Measurements from ENCODE around the gene FCRLA. TPM values are rescaled to one million over a fixed set of nuclear protein-coding genes. Genes with fewer than 3 reads are reported as not detected.
A peak's percentile ranks its signal among the peaks of the same experiment; 100 is the strongest.
"Not testable (repeated sequence)": the region's sequence is repeated elsewhere in the genome, so short reads cannot be mapped to it uniquely, and the experiment has no call there.

FCRLA gene
- total RNA-seq, 1 experiment from 2014 or later: 0.15 TPM

GRCh38 chr1:161722406-161722805, 15.4 kb downstream of the FCRLA start:
- Histone ChIP-seq H3K4me3 (ENCODE audit: low read depth in 2 of 2, low read length in 2 of 2) (no peak overlapping the region), H3K4me1 (ENCODE audit: control insufficient read depth, insufficient read depth, low read length) (no peaks in the 10 kb centered on the region), H3K36me3 (ENCODE audit: control insufficient read depth, insufficient read depth, low read length) (no peaks in the 10 kb centered on the region; the same call in 1 of the 2 replicates), H3K27me3 (ENCODE audit: control insufficient read depth, insufficient read depth, low read length) (no peaks in the 10 kb centered on the region), H3K9me3 (ENCODE audit: control insufficient read depth, insufficient read depth, low read depth, low read length) (no peaks in the 10 kb centered on the region), H3K27ac (ENCODE audit: low read length) (no peak overlapping the region)
- ATAC-seq (no peak), DNase-seq (ENCODE audit: low read depth, low spot score) (no peak)
- POLR2A ChIA-PET: interaction anchor here (0.5 kb wide), 1 partner anchor 536 kb away, joined by 3 read pairs; no protein-coding TSS in a partner anchor
- CTCF ChIA-PET: no interaction called here
- intact Hi-C loops (cut with micrococcal nuclease; ENCODE audit: unreplicated experiment): no loop called here
- no TSS peak for BruUV-seq (replicated peaks)
- TF ChIP-seq POLR2AphosphoS5 (IDR thresholded peaks at IDR 0.05; ENCODE audit: low read depth, low read length) (no peak), TCF7L2 (IDR thresholded peaks at IDR 0.05; ENCODE audit: low read depth, low read length) (no peak), REST (IDR thresholded peaks at IDR 0.05; ENCODE audit: insufficient read depth in 1 of 2, low read depth in 2 of 2, low read length in 1 of 2) (no peak), SIN3A (IDR thresholded peaks at IDR 0.05; ENCODE audit: borderline replicate concordance, insufficient read depth, low read depth, low read length) (no peak), CTCF (IDR thresholded peaks at IDR 0.05) (no peak)
- in situ Hi-C loops (cut with HindIII; ENCODE audit: low pct_unique_long_range_greater_than_20kb, low sequenced_read_pairs): no loop called here

- Histone ChIP-seq H3K9me3 (ENCODE audit: control insufficient read depth, insufficient read depth, low read depth, low read length) (no peaks in the 10 kb centered on the region), H3K4me1 (ENCODE audit: control insufficient read depth, insufficient read depth, low read length) (peaks cover 3% of the 10 kb centered on the region; the same call in 1 of the 2 replicates), H3K36me3 (ENCODE audit: control insufficient read depth, insufficient read depth, low read length) (no peaks in the 10 kb centered on the region; the same call in 1 of the 2 replicates), H3K27me3 (ENCODE audit: control insufficient read depth, insufficient read depth, low read length) (no peaks in the 10 kb centered on the region), H3K27ac (ENCODE audit: low read length) (no peak overlapping the region), H3K4me3 (ENCODE audit: low read depth in 2 of 2, low read length in 2 of 2) (no peak overlapping the region)
- ATAC-seq: no peak
- ChIA-PET POLR2A (no interaction called here), CTCF (no interaction called here)
- no peak for TF ChIP-seq CTCF (IDR thresholded peaks at IDR 0.05)
- TF ChIP-seq POLR2AphosphoS5 (IDR thresholded peaks at IDR 0.05; ENCODE audit: low read depth, low read length): no peak
- no peak for TF ChIP-seq SIN3A (IDR thresholded peaks at IDR 0.05; ENCODE audit: borderline replicate concordance, insufficient read depth, low read depth, low read length)
- TF ChIP-seq TCF7L2 (IDR thresholded peaks at IDR 0.05; ENCODE audit: low read depth, low read length): no peak
- TF ChIP-seq REST (IDR thresholded peaks at IDR 0.05; ENCODE audit: insufficient read depth in 1 of 2, low read depth in 2 of 2, low read length in 1 of 2): no peak
- no peak for DNase-seq (ENCODE audit: low read depth, low spot score)
- BruUV-seq (replicated peaks): no TSS peak
- intact Hi-C loops (cut with micrococcal nuclease; ENCODE audit: unreplicated experiment) (no loop called here), in situ Hi-C loops (cut with HindIII; ENCODE audit: low pct_unique_long_range_greater_than_20kb, low sequenced_read_pairs) (no loop called here)
These were observed 16.6 kb downstream of the FCRLA start for GRCh38 chr1:161723459-161724141.

GRCh38 chr1:161725258-161725907, 18.4 kb downstream of the FCRLA start:
- H3K27ac ChIP-seq (ENCODE audit: low read length); POLR2A ChIA-PET; DNase-seq (ENCODE audit: low read depth, low spot score); H3K9me3 ChIP-seq (ENCODE audit: control insufficient read depth, insufficient read depth, low read depth, low read length); H3K27me3 ChIP-seq (ENCODE audit: control insufficient read depth, insufficient read depth, low read length); ATAC-seq; intact Hi-C loops (cut with micrococcal nuclease; ENCODE audit: unreplicated experiment); H3K36me3 ChIP-seq (ENCODE audit: control insufficient read depth, insufficient read depth, low read length); BruUV-seq (replicated peaks); H3K4me1 ChIP-seq (ENCODE audit: control insufficient read depth, insufficient read depth, low read length): not testable (repeated sequence)
- in situ Hi-C loops (cut with HindIII; ENCODE audit: low pct_unique_long_range_greater_than_20kb, low sequenced_read_pairs): loop anchor here (25.0 kb wide), 1 partner anchor 188 kb away; the partner anchor contains the start of gene FCGR3A
- CTCF ChIA-PET: interaction anchor here (2.4 kb wide), 1 partner anchor 12 kb away, joined by 9 read pairs; no protein-coding TSS in a partner anchor
- peak overlapping the region; percentile 56 to 89 for H3K4me3 ChIP-seq (ENCODE audit: low read depth in 2 of 2, low read length in 2 of 2)

Data from Panc1 (cell line).